Fibroblast of villous mesenchyme (primary cell): ENCODE results near the gene SMARCA4. TPM values are rescaled to one million over a fixed set of nuclear protein-coding genes. Genes with fewer than 3 reads are reported as not detected.

ENCODE experiments used
- DNase-seq: peaks from one replicate; pipeline ENCODE4 v3.0.0-alpha.2; 2010; ENCODE audit warnings: low read depth
- H3K4me3 ChIP-seq: 2 replicates; pipeline ENCODE4 v1.5.1; 2011; ENCODE audit warnings: low read depth, mild to moderate bottlenecking, low read length
- total RNA-seq: library from RNA; depleted of rRNA; stranded (reverse); fragments of >200 nt; gene quantifications from 2 replicates; pipeline ENCODE4 v1.2.3, GENCODE V29; 2012
- TF ChIP-seq, protein P1 (sequence below): IDR thresholded peaks from 2 replicates; pipeline ENCODE4 v1.5.1; 2012; ENCODE audit warnings: low read depth, mild to moderate bottlenecking, low read length; ENCODE audit not compliant: insufficient read depth

Gene SMARCA4
- total RNA-seq, 1 donor = 96.7 TPM

DNA sequence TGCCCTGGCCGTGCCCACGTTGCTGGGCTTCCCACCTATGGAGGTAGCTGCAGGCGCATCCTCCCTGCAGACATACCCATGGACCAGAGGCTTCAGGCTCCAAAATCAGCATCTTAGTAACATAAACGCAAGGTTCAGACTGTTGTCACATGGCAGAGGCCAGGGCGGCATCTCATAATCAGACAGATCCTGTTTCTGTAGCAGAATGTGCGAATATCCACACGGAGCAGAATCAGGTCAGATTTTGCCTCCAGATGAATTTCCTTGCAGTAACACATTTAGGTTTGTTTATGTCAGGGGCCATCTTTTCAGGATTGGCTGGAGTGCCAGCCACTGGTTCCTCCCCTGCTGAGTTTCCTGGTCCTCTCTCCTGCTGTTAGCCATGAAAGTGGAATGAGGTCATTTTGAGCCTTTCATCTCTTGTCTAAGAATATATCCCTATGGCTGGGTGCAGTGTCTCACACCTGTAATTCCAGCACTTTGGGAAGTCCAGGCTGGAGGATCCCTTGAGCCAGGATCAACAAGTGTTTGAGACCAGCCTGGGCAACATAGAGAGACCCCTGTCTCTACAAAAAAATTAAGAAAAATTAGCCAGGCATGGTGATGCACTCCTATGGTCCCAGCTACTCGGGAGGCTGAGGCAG lies 20.5 kb downstream of the SMARCA4 start:
- TF ChIP-seq, protein P1, sequence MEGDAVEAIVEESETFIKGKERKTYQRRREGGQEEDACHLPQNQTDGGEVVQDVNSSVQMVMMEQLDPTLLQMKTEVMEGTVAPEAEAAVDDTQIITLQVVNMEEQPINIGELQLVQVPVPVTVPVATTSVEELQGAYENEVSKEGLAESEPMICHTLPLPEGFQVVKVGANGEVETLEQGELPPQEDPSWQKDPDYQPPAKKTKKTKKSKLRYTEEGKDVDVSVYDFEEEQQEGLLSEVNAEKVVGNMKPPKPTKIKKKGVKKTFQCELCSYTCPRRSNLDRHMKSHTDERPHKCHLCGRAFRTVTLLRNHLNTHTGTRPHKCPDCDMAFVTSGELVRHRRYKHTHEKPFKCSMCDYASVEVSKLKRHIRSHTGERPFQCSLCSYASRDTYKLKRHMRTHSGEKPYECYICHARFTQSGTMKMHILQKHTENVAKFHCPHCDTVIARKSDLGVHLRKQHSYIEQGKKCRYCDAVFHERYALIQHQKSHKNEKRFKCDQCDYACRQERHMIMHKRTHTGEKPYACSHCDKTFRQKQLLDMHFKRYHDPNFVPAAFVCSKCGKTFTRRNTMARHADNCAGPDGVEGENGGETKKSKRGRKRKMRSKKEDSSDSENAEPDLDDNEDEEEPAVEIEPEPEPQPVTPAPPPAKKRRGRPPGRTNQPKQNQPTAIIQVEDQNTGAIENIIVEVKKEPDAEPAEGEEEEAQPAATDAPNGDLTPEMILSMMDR = no peak
- H3K4me3 ChIP-seq = no peak overlapping the region
- DNase-seq = peak; percentile 22

DNA sequence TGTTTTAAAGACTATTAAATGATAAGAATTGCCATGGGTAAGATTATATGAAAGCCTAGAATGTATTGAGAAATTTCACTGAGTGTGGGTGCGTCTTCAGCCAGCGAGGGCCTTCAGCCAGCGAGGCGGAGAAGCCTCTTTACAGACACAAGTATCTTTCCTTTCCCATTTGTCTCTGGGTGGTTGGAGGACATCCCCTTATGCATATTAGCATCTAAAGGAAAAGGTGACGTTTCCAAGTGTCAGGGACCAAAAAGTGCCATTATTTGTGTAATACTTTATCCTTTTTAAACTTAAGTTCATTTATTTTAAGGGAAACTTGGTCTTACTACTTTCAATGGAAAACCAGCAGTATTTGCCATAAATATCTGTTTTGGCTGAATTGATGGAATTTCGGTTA lies 22.2 kb downstream of the SMARCA4 start:
- DNase-seq = no peak
- TF ChIP-seq, protein P1 = no peak
- no peak overlapping the region for H3K4me3 ChIP-seq

- no peak for DNase-seq
- no peak overlapping the region for H3K4me3 ChIP-seq
- TF ChIP-seq, protein P1 = no peak
These were observed 23.4 kb downstream of the SMARCA4 start for GRCh38 chr19:10984166-10984735.

DNA sequence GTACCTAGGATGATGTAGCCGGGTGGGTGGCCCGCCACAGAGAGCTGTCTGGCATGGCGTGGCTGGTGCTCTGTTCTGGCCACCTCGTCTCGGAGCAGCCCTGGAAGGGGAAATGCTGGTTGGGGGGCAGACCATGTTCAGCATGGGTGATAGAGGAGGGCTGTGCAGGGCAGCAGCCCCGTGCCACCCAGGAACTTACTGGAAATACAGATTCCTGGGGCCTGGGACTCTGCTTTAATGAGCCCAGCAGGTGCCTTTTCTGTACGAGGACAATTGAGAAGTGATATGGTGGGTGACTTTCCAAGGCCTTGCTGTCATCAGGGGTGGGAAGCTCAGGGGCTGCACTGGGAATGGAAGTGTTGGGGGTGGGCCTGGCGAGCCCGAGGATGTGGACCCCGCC lies 24.7 kb downstream of the SMARCA4 start:
- H3K4me3 ChIP-seq = no peak overlapping the region
- TF ChIP-seq, protein P1 = no peak
- DNase-seq = no peak

GRCh38 chr19:10986301-10987127 lies 25.7 kb downstream of the SMARCA4 start:
- H3K4me3 ChIP-seq = no peak overlapping the region
- TF ChIP-seq, protein P1 = no peak
- DNase-seq = no peak

DNA sequence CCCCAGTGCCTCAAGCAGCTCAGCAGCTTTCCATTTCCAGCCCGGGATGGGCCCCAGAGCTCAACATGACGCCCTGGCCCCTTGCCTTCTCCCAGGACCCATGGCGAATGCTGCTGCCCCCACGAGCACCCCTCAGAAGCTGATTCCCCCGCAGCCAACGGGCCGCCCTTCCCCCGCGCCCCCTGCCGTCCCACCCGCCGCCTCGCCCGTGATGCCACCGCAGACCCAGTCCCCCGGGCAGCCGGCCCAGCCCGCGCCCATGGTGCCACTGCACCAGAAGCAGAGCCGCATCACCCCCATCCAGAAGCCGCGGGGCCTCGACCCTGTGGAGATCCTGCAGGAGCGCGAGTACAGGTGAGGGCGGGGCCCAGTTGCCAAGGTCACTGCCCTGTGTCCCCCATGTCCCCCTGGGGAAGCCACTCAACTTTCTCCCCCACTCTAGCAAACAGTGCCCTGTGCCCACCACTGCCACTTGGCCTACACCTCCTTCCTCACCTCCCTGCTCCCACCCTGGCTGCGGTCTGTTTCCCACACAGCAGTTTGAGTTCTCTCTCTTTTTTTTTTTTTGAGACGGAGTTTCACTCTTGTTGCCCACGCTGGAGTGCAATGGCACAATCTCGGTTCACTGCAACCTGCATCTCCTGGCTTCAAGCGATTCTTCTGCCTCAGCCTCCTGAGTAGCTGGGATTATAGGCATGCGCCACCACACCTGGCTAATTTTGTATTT lies 26.9 kb downstream of the SMARCA4 start:
- no peak for DNase-seq
- TF ChIP-seq, protein P1 = no peak
- no peak overlapping the region for H3K4me3 ChIP-seq
